Measurements from ENCODE around the gene OLIG1. TPM values are rescaled to one million over a fixed set of nuclear protein-coding genes. Genes with fewer than 3 reads are reported as not detected.

The OLIG1 gene
- total RNA-seq, 1 experiment from 2014 or later = not detected

DNA sequence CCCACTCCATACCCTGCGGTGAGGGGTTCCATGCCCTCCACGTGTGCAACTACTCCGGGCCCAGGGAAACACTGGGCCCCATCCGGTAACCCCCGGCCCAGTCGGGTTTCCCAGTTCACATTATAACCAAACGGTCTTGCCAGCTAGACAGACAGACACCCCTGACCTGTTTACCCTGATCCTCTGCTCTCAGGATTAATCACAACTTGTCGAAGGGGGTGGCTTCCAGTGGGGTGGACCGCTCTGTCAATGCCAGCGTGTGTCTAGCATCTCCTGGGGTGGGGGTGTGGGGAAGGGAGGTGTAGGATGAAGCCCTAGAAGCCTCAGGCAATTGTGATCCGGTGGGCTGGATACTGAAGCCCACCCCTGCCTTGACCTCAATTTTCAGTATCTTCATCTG lies 48.8 kb upstream of the OLIG1 start:
- Histone ChIP-seq H3K4me3 (ENCODE audit: low read length) (no peak overlapping the region), H3F3A (ENCODE audit: low read length, unreplicated experiment) (no peaks in the 10 kb centered on the region), H3K4me1 (ENCODE audit: insufficient read depth, low read length) (no peaks in the 10 kb centered on the region), H2AFZ (ENCODE audit: low read length) (no peak overlapping the region), H3K9ac (ENCODE audit: low read length) (no peak overlapping the region), H3K79me2 (ENCODE audit: low read length) (no peaks in the 10 kb centered on the region), H3K4me2 (ENCODE audit: low read length) (no peak overlapping the region), H3K9me3 (ENCODE audit: low read length) (no peaks in the 10 kb centered on the region), H3K36me3 (ENCODE audit: low read depth, low read length) (no peaks in the 10 kb centered on the region), H3K9me2 (replicated peaks; ENCODE audit: low read length) (no peaks in the 10 kb centered on the region), H3K27ac (ENCODE audit: low read length) (no peak overlapping the region), H4K20me1 (ENCODE audit: low read length) (no peaks in the 10 kb centered on the region), H3K27me3 (ENCODE audit: low read length) (peaks cover 66% of the 10 kb centered on the region)
- intact Hi-C loops (cut with micrococcal nuclease) = no loop called here
- ChIA-PET CTCF (no interaction called here), POLR2A (ENCODE audit: unreplicated experiment) (no interaction called here)
- DNase-seq = no peak
- no TSS peak for BruUV-seq (replicated peaks)
- TF ChIP-seq EZH2 (IDR thresholded peaks at IDR 0.05; ENCODE audit: low read length, unreplicated experiment) (no peak), CTCF (conservative IDR thresholded peaks at IDR 0.05; ENCODE audit: low read depth, low read length) (no peak), EZH2phosphoT487 (IDR thresholded peaks at IDR 0.05; ENCODE audit: borderline replicate concordance, low read length) (no peak)
- ATAC-seq = no peak

DNA sequence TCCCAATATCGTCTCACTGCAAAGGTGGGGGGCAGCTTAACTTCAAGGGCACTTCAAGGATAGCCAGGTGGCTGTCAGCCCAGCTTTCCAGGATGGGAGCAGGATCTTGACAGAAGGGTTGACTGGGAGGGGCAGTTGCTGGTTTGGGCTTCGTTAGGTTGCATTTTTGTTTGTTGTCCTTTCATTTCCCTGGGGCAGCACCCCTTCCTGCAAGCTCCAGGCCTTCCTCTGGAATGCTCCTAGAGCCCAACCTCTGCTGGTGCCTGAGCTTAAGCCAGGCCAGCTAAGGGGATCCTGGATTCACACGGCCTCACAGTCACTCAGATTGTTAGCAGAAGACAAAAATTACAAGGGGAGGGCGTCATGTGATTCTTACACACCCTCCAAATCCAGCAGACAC lies 48.3 kb upstream of the OLIG1 start:
- CTCF ChIA-PET = no interaction called here
- peaks cover 71% of the 10 kb centered on the region for H3K27me3 ChIP-seq (ENCODE audit: low read length)

DNA sequence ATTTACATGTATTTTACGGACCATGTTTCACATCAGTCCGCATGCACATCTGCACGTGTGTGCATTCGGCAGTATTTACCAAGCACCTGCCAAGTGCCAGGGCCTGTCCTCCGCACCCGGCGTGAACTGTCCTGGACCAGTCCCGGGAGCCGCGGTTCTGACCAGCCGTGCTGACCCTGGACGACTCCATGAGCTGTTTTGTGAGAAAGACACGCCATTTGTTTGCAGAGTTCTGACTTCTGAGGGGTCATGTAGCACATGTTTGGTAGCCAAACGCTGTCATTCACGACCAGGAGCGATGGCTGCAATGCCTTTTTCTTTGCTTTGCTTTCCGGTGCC lies 47.5 kb upstream of the OLIG1 start:
- no peaks in the 10 kb centered on the region for H3K9me3 ChIP-seq (ENCODE audit: low read length)
- H4K20me1 ChIP-seq (ENCODE audit: low read length) = no peaks in the 10 kb centered on the region
- no peak overlapping the region for H3K9ac ChIP-seq (ENCODE audit: low read length)
- no peaks in the 10 kb centered on the region for H3F3A ChIP-seq (ENCODE audit: low read length, unreplicated experiment)
- H3K4me3 ChIP-seq (ENCODE audit: low read length) = 0 out of 2 replicates have a peak overlapping the region, but pooled peaks have one; percentile 14
- ChIA-PET CTCF (no interaction called here), POLR2A (ENCODE audit: unreplicated experiment) (no interaction called here)
- no peaks in the 10 kb centered on the region for H3K9me2 ChIP-seq (replicated peaks; ENCODE audit: low read length)
- intact Hi-C loops (cut with micrococcal nuclease) = no loop called here
- ATAC-seq = no peak
- H3K4me2 ChIP-seq (ENCODE audit: low read length) = peak overlapping the region; percentile 42
- H2AFZ ChIP-seq (ENCODE audit: low read length) = peak overlapping the region; percentile 43
- no TSS peak for BruUV-seq (replicated peaks)
- no peaks in the 10 kb centered on the region for H3K4me1 ChIP-seq (ENCODE audit: insufficient read depth, low read length)
- H3K27me3 ChIP-seq (ENCODE audit: low read length) = peaks cover 71% of the 10 kb centered on the region
- TF ChIP-seq EZH2 (IDR thresholded peaks at IDR 0.05; ENCODE audit: low read length, unreplicated experiment) = no peak
- no peaks in the 10 kb centered on the region for H3K79me2 ChIP-seq (ENCODE audit: low read length)
- H3K27ac ChIP-seq (ENCODE audit: low read length) = no peak overlapping the region
- H3K36me3 ChIP-seq (ENCODE audit: low read depth, low read length) = no peaks in the 10 kb centered on the region
- DNase-seq = no peak

More for the DNA sequence above, 48.3 kb upstream of the OLIG1 start:
- H3K9me3 ChIP-seq (ENCODE audit: low read length) = no peaks in the 10 kb centered on the region
- H3K79me2 ChIP-seq (ENCODE audit: low read length) = no peaks in the 10 kb centered on the region
- no peaks in the 10 kb centered on the region for H4K20me1 ChIP-seq (ENCODE audit: low read length)
- H3K4me2 ChIP-seq (ENCODE audit: low read length) = no peak overlapping the region
- no TSS peak for BruUV-seq (replicated peaks)
- H3K9ac ChIP-seq (ENCODE audit: low read length) = no peak overlapping the region
- no peaks in the 10 kb centered on the region for H3K4me1 ChIP-seq (ENCODE audit: insufficient read depth, low read length)
- no peak overlapping the region for H3K27ac ChIP-seq (ENCODE audit: low read length)
- H3F3A ChIP-seq (ENCODE audit: low read length, unreplicated experiment) = no peaks in the 10 kb centered on the region
- POLR2A ChIA-PET (ENCODE audit: unreplicated experiment) = no interaction called here
- intact Hi-C loops (cut with micrococcal nuclease) = no loop called here
- no peak for TF ChIP-seq CTCF (conservative IDR thresholded peaks at IDR 0.05; ENCODE audit: low read depth, low read length)
- TF ChIP-seq EZH2 (IDR thresholded peaks at IDR 0.05; ENCODE audit: low read length, unreplicated experiment) = no peak
- TF ChIP-seq EZH2phosphoT487 (IDR thresholded peaks at IDR 0.05; ENCODE audit: borderline replicate concordance, low read length) = no peak
- H3K4me3 ChIP-seq (ENCODE audit: low read length) = no peak overlapping the region
- no peaks in the 10 kb centered on the region for H3K9me2 ChIP-seq (replicated peaks; ENCODE audit: low read length)
- no peak for ATAC-seq
- no peak for DNase-seq
- no peaks in the 10 kb centered on the region for H3K36me3 ChIP-seq (ENCODE audit: low read depth, low read length)
- no peak overlapping the region for H2AFZ ChIP-seq (ENCODE audit: low read length)

All from PC-3 (cell line).